PC-3 (cell line): ENCODE data around the gene UFD1. TPM values are rescaled to one million over a fixed set of nuclear protein-coding genes. Genes with fewer than 3 reads are reported as not detected.

ENCODE experiments used
- ATAC-seq: fragments of 200-7000 bp; cut with Tn5 transposase; 2 replicates; pipeline ENCODE4 v1.9.1; 2020; ENCODE audit warnings: mild to moderate bottlenecking, moderate library complexity
- BruUV-seq: library from RNA; stranded (reverse); fragments of 400-500 nt; replicated peaks from 2 replicates; lab custom pipeline; 2021; lab: Mats Ljungman, UMichigan
- CTCF ChIA-PET: fragments of 300-600 bp; sonication (Branson Sonifier 250); formaldehyde crosslinking; loops from one replicate; lab custom pipeline; 2022; ENCODE audit warnings: antibody characterized with exemption; lab: Charles Lee
- POLR2A ChIA-PET: fragments of 300-600 bp; sonication (Branson Sonifier 250); formaldehyde crosslinking; loops from one replicate; lab custom pipeline; 2022; ENCODE audit warnings: antibody characterized with exemption; ENCODE audit not compliant: unreplicated experiment; lab: Charles Lee
- DNase-seq: peaks from one replicate; pipeline ENCODE4 v3.0.0-alpha.2; 2015
- H2AFZ ChIP-seq: fragments of 300-600 bp; sonication (generic); 2 replicates; pipeline ENCODE4 v1.6.0; 2016; ENCODE audit warnings: antibody characterized with exemption, low read length
- H3F3A ChIP-seq: fragments of 300-600 bp; sonication (generic); one replicate; pipeline ENCODE4 v1.6.0; 2017; ENCODE audit warnings: antibody characterized with exemption, low read length, control low read depth, mild to moderate bottlenecking; ENCODE audit not compliant: unreplicated experiment
- H3K27ac ChIP-seq: fragments of 300-600 bp; sonication (generic); 2 replicates; pipeline ENCODE4 v1.5.1; 2016; ENCODE audit warnings: mild to moderate bottlenecking, low read length
- H3K27me3 ChIP-seq: fragments of 300-600 bp; sonication (generic); 2 replicates; pipeline ENCODE4 v1.6.1; 2016; ENCODE audit warnings: low read length, mixed read lengths
- H3K36me3 ChIP-seq: fragments of 300-600 bp; sonication (generic); 2 replicates; pipeline ENCODE4 v1.6.1; 2016; ENCODE audit warnings: low read depth, mixed run types, low read length, mixed read lengths
- H3K4me1 ChIP-seq: fragments of 300-600 bp; sonication (generic); 2 replicates; pipeline ENCODE4 v1.5.1; 2016; ENCODE audit warnings: low read length; ENCODE audit not compliant: insufficient read depth
- H3K4me2 ChIP-seq: fragments of 300-600 bp; sonication (generic); 2 replicates; pipeline ENCODE4 v1.6.0; 2016; ENCODE audit warnings: low read length
- H3K4me3 ChIP-seq: fragments of 300-600 bp; sonication (generic); 2 replicates; pipeline ENCODE4 v1.5.1; 2016; ENCODE audit warnings: mild to moderate bottlenecking, low read length, mixed read lengths
- H3K79me2 ChIP-seq: fragments of 300-600 bp; sonication (generic); 2 replicates; pipeline ENCODE4 v1.6.1; 2017; ENCODE audit warnings: low read length, mixed read lengths
- H3K9ac ChIP-seq: fragments of 300-600 bp; sonication (generic); 2 replicates; pipeline ENCODE4 v1.6.0; 2016; ENCODE audit warnings: mild to moderate bottlenecking, low read length
- H3K9me2 ChIP-seq: fragments of 300-600 bp; sonication (generic); replicated peaks from 2 replicates; pipeline ENCODE4 v1.6.1; 2016; ENCODE audit warnings: mixed run types, low read length, mixed read lengths
- H3K9me3 ChIP-seq: fragments of 300-600 bp; sonication (generic); 2 replicates; pipeline ENCODE4 v1.6.1; 2016; ENCODE audit warnings: low read length, mixed read lengths
- H4K20me1 ChIP-seq: fragments of 300-600 bp; sonication (generic); 2 replicates; pipeline ENCODE4 v1.6.1; 2016; ENCODE audit warnings: low read length, mixed read lengths
- CTCF ChIP-seq: fragments of 300-600 bp; sonication (generic); conservative IDR thresholded peaks from 2 replicates; pipeline ENCODE4 v1.5.1; 2017; ENCODE audit warnings: antibody characterized with exemption, low read depth, mild to moderate bottlenecking, low read length
- EZH2 ChIP-seq: fragments of 300-600 bp; sonication (generic); IDR thresholded peaks from one replicate; pipeline ENCODE4 v1.6.1; 2017; ENCODE audit warnings: antibody characterized with exemption, mild to moderate bottlenecking, low read length; ENCODE audit not compliant: unreplicated experiment
- EZH2phosphoT487 ChIP-seq: fragments of 300-600 bp; sonication (generic); IDR thresholded peaks from 2 replicates; pipeline ENCODE4 v1.6.1; 2018; ENCODE audit warnings: mild to moderate bottlenecking, antibody characterized with exemption, low read length, borderline replicate concordance
- intact Hi-C: fragments of 100-400 bp; cut with micrococcal nuclease; formaldehyde crosslinking; loops from 2 replicates; pipeline ENCODE4 v1.9.0; 2023
- total RNA-seq: library from RNA; depleted of rRNA; stranded (reverse); fragments of >200 nt; gene quantifications from 2 replicates; pipeline ENCODE4 v1.2.3, GENCODE V29; 2014

The UFD1 gene
- total RNA-seq, 1 experiment from 2014 or later, result 92.6 TPM

- Histone ChIP-seq H3K9me3 (no peaks in the 10 kb centered on the region), H3K9ac (no peak overlapping the region), H3K4me3 (no peak overlapping the region), H3K27me3 (no peaks in the 10 kb centered on the region), H3F3A (no peaks in the 10 kb centered on the region), H3K36me3 (peaks cover 38% of the 10 kb centered on the region), H4K20me1 (no peaks in the 10 kb centered on the region), H2AFZ (no peak overlapping the region), H3K4me2 (no peak overlapping the region), H3K4me1 (no peaks in the 10 kb centered on the region), H3K79me2 (no peaks in the 10 kb centered on the region), H3K27ac (no peak overlapping the region), H3K9me2 (no peaks in the 10 kb centered on the region)
- TF ChIP-seq EZH2phosphoT487 (no peak), EZH2 (no peak), CTCF (no peak)
- ChIA-PET CTCF (no interaction called here), POLR2A (interaction anchor here (0.6 kb wide), 1 partner anchor 20 kb away, joined by 4 read pairs; no protein-coding TSS in a partner anchor)
- DNase-seq (no peak), ATAC-seq (no peak)
- BruUV-seq, result no TSS peak
- intact Hi-C loops, result no loop called here
These were observed 15.2 kb downstream of the UFD1 start for GRCh38 chr22:19463491-19464469.

- Histone ChIP-seq H3K27me3 (no peaks in the 10 kb centered on the region), H3K4me3 (no peak overlapping the region), H4K20me1 (no peaks in the 10 kb centered on the region), H3K4me2 (no peak overlapping the region), H3K4me1 (no peaks in the 10 kb centered on the region), H3K9me3 (no peaks in the 10 kb centered on the region), H3K9ac (no peak overlapping the region), H2AFZ (no peak overlapping the region), H3F3A (no peaks in the 10 kb centered on the region), H3K27ac (no peak overlapping the region), H3K36me3 (peaks cover 31% of the 10 kb centered on the region), H3K9me2 (no peaks in the 10 kb centered on the region), H3K79me2 (no peaks in the 10 kb centered on the region)
- intact Hi-C loops, result no loop called here
- ChIA-PET CTCF (no interaction called here), POLR2A (no interaction called here)
- TF ChIP-seq EZH2phosphoT487, result no peak
- TF ChIP-seq CTCF, result no peak
- no peak for TF ChIP-seq EZH2
- ATAC-seq, result no peak
- no peak for DNase-seq
- BruUV-seq, result no TSS peak
These were observed 16.0 kb downstream of the UFD1 start for GRCh38 chr22:19463008-19463407.

DNA sequence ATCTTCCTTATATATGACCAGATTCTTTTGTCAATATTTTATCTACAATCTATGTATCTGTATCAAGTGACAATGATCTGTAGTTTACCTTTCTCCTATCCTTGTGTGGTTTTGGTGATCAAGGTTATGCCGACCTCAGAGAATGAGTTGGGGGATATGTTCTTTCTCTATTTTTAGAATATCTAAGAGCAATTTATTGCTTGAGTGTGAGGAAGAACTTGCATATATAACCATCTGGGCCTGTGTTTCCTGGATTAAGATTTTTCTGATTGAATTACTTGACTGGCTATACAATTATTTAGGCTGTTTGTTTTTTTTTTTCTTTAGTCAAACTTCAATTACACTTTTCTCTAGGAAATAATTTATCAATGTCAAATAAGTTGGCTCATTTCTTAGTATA is 17.5 kb downstream of the UFD1 start:
- Histone ChIP-seq H3K4me3 (no peak overlapping the region), H3K27me3 (no peaks in the 10 kb centered on the region), H3K36me3 (peaks cover 25% of the 10 kb centered on the region), H3K9me3 (no peaks in the 10 kb centered on the region), H3K79me2 (no peaks in the 10 kb centered on the region), H3K9ac (no peak overlapping the region), H3F3A (no peaks in the 10 kb centered on the region), H3K4me1 (no peaks in the 10 kb centered on the region), H3K27ac (no peak overlapping the region), H3K9me2 (no peaks in the 10 kb centered on the region), H3K4me2 (no peak overlapping the region), H2AFZ (no peak overlapping the region), H4K20me1 (no peaks in the 10 kb centered on the region)
- intact Hi-C loops, result no loop called here
- DNase-seq (no peak), ATAC-seq (no peak)
- ChIA-PET CTCF (no interaction called here), POLR2A (no interaction called here)
- TF ChIP-seq EZH2phosphoT487, result no peak
- BruUV-seq, result no TSS peak
